ENCODE results near the gene CDH4. TPM values are rescaled to one million over a fixed set of nuclear protein-coding genes. Genes with fewer than 3 reads are reported as not detected.

The CDH4 gene
- total RNA-seq, 2 donors from 2014 or later = not detected

DNA sequence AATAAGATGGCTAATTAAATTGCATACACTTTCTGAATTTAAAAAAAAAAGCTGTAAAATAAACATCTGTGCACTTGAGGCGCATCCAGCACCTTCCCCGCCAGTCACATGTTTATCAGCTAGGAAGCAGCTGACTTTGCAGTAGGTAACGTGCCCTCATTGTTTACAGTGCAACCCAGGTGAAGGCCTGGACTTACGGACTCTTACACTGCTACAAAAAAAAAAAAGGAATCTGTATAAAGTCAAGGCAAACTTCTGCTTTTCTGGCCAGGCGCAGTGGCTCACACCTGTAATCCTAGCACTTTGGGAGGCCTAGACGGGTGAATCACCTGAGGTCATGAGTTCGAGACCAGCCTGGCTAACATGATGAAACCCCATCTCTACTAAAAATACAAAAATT lies 327.8 kb downstream of the CDH4 start:
- TF ChIP-seq, protein P1, sequence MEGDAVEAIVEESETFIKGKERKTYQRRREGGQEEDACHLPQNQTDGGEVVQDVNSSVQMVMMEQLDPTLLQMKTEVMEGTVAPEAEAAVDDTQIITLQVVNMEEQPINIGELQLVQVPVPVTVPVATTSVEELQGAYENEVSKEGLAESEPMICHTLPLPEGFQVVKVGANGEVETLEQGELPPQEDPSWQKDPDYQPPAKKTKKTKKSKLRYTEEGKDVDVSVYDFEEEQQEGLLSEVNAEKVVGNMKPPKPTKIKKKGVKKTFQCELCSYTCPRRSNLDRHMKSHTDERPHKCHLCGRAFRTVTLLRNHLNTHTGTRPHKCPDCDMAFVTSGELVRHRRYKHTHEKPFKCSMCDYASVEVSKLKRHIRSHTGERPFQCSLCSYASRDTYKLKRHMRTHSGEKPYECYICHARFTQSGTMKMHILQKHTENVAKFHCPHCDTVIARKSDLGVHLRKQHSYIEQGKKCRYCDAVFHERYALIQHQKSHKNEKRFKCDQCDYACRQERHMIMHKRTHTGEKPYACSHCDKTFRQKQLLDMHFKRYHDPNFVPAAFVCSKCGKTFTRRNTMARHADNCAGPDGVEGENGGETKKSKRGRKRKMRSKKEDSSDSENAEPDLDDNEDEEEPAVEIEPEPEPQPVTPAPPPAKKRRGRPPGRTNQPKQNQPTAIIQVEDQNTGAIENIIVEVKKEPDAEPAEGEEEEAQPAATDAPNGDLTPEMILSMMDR (IDR thresholded peaks at IDR 0.05) = no peak
- H3K4me3 ChIP-seq = no peak overlapping the region
- no peak overlapping the region for H3K27ac ChIP-seq
- no peaks in the 10 kb centered on the region for H3K4me1 ChIP-seq (ENCODE audit: control insufficient read depth in 1 of 2, low read depth in 2 of 2)
- ATAC-seq (ENCODE audit: insufficient number of reproducible peaks, low FRiP score, low read depth) (no peak), DNase-seq (ENCODE audit: low spot score) (no peak)
- H3K27me3 ChIP-seq (replicated peaks; ENCODE audit: insufficient read depth) = no peaks in the 10 kb centered on the region
- no peaks in the 10 kb centered on the region for H3K36me3 ChIP-seq
- H3K9me3 ChIP-seq = no peaks in the 10 kb centered on the region

DNA sequence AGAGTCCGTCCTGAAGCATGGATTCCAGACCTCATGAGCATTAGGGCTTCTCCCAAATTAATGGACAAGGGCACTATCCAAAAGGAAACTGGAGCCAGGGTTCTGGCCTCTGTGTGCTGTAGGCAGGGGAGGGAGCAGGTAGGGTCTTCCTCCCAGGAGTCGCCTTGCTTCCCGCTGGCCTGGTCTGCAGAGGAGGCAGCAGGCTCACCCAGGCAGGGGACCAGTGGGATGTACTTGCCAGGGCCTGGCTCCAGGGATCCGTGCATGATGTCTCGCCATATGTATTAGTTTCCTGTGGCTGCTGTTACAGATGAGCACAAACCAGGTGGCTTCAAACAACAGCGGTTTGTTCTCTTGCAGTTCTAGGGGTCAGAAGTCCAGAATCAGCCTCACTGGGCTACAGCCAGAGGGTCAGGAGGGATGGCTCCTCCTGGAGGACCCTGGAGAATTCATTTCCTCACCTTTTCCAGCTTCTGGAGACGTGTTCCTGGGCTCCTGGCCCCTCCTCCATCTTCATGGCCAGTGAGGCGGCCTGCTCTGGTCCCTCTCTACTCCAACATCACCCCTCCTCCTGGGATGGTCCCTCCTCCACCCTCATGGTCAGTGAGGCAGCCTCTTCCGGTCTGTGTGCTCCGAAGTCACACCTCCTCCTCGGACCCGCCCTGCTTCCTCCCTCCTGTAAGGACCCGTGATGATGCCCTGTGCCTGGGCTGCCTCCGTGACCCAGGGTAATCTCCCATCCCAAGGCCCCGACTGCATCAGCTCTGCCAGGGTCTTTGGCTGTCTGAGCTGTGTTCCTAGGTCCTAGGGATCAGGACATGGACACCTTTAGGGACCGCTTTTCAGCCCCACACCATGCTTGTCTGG lies 329.1 kb downstream of the CDH4 start:
- H3K27me3 ChIP-seq (replicated peaks; ENCODE audit: insufficient read depth) = no peaks in the 10 kb centered on the region
- ATAC-seq (ENCODE audit: insufficient number of reproducible peaks, low FRiP score, low read depth) = no peak

DNA sequence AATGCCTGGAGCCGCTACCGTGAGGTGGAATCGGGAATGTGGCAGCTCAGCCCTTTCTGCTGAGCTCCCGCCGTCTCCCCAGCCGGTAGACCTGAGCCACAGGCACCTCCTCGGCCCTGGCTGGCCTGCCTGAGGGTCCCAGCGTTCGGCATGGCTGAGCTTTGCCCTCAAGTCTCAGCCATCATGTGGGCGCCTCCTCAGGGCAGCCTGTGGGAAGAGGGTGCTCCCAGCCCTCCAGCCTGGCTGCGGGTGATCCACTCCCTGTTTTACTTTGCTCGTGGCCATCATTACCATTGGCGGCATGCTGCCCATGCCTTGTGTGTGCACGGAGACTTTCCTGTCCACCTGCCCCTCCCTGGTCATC lies 329.7 kb downstream of the CDH4 start:
- H3K4me3 ChIP-seq = no peak overlapping the region
- no peaks in the 10 kb centered on the region for H3K9me3 ChIP-seq
- H3K27ac ChIP-seq = no peak overlapping the region
- DNase-seq (ENCODE audit: low spot score) (no peak), ATAC-seq (ENCODE audit: insufficient number of reproducible peaks, low FRiP score, low read depth) (no peak)
- H3K4me1 ChIP-seq (ENCODE audit: control insufficient read depth in 1 of 2, low read depth in 2 of 2) = no peaks in the 10 kb centered on the region
- TF ChIP-seq, protein P1 (IDR thresholded peaks at IDR 0.05) = no peak
- H3K27me3 ChIP-seq (replicated peaks; ENCODE audit: insufficient read depth) = no peaks in the 10 kb centered on the region
- no peaks in the 10 kb centered on the region for H3K36me3 ChIP-seq

More for the DNA sequence above, 329.1 kb downstream of the CDH4 start:
- no peak overlapping the region for H3K4me3 ChIP-seq
- H3K4me1 ChIP-seq (ENCODE audit: control insufficient read depth in 1 of 2, low read depth in 2 of 2) = no peaks in the 10 kb centered on the region
- no peak overlapping the region for H3K27ac ChIP-seq
- no peaks in the 10 kb centered on the region for H3K9me3 ChIP-seq
- DNase-seq (ENCODE audit: low spot score) = no peak
- H3K36me3 ChIP-seq = no peaks in the 10 kb centered on the region
- TF ChIP-seq, protein P1 (IDR thresholded peaks at IDR 0.05) = no peak

DNA sequence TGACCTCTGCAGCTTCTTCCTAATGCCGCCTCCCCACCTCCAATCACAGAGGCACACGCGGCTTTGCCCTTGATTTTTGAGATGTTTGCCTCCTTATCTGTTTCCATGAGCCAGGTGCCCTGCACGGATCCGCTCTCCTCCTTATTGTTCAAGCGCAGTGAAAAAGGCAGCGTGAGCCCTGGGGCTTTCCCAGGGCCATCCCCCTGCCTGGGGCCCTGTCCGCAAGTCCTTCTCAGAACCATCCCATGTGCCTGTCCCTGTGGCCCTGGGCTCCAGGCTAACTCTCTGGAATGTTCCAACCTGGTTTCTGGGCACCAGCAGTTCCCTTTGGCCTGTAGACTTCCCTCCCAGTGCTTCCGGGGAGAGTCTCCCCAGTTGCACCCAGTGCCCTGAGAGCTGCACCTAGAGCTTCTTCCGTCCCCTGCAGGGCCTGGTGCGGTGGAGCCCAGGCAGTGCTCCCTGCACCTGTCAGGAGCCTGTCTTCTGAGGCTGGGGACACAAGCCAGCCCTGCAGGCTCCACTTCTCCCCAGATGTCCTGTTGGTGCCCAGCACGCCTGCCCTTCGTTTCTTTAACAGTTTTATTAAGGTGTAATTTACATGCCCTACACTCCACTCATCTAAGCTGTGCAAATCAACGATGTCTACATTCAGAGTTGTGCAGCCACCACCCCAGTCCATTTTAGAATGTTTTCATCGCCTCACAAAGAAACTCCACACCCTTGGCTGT lies 330.3 kb downstream of the CDH4 start:
- Histone ChIP-seq H3K27ac (no peak overlapping the region), H3K36me3 (no peaks in the 10 kb centered on the region)
- no peak for ATAC-seq (ENCODE audit: insufficient number of reproducible peaks, low FRiP score, low read depth)

DNA sequence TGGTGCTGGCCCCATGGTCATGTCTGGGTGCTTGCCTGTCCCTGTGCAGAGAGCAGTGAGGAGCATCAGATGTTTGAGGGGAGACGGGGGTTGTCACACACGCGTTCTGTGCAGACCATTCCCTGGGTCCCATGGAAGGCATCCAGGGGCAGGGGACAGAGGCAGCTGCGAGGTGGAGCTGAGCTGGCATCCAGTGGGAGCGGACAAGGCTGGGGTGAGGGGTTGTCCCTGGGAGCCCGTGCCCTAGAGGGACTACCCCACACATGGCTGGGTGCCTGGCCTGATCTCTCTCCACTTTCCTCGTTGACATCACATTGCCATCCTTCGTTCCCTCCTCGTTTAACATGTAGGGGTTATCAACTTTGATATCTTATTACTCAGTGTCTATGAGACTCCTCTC lies 331.3 kb downstream of the CDH4 start:
- Histone ChIP-seq H3K36me3 (no peaks in the 10 kb centered on the region), H3K27me3 (replicated peaks; ENCODE audit: insufficient read depth) (no peaks in the 10 kb centered on the region), H3K4me1 (ENCODE audit: control insufficient read depth in 1 of 2, low read depth in 2 of 2) (no peaks in the 10 kb centered on the region), H3K27ac (no peak overlapping the region), H3K9me3 (no peaks in the 10 kb centered on the region), H3K4me3 (no peak overlapping the region)
- DNase-seq (ENCODE audit: low spot score) (no peak), ATAC-seq (ENCODE audit: insufficient number of reproducible peaks, low FRiP score, low read depth) (no peak)
- TF ChIP-seq, protein P1 (IDR thresholded peaks at IDR 0.05) = no peak

More for the DNA sequence above, 330.3 kb downstream of the CDH4 start:
- H3K4me3 ChIP-seq = no peak overlapping the region
- no peaks in the 10 kb centered on the region for H3K4me1 ChIP-seq (ENCODE audit: control insufficient read depth in 1 of 2, low read depth in 2 of 2)
- DNase-seq (ENCODE audit: low spot score) = no peak
- TF ChIP-seq, protein P1 (IDR thresholded peaks at IDR 0.05) = no peak
- H3K27me3 ChIP-seq (replicated peaks; ENCODE audit: insufficient read depth) = no peaks in the 10 kb centered on the region
- no peaks in the 10 kb centered on the region for H3K9me3 ChIP-seq
